Ishikawa (cell line): ENCODE measurements around the gene TMEM14C.
A peak's percentile ranks its signal among the peaks of the same experiment; 100 is the strongest.

Source experiments
- CEBPB ChIP-seq: IDR thresholded peaks from 2 replicates; pipeline ENCODE4 v1.6.1; 2012
- CREB1 ChIP-seq: IDR thresholded peaks from 2 replicates; pipeline ENCODE4 v1.6.1; 2012; ENCODE audit warnings: low read depth
- EGR1 ChIP-seq: IDR thresholded peaks from 2 replicates; pipeline ENCODE4 v1.6.1; 2012
- EP300 ChIP-seq: IDR thresholded peaks from 2 replicates; pipeline ENCODE4 v1.6.1; 2012; ENCODE audit warnings: borderline replicate concordance
- FOXM1 ChIP-seq: IDR thresholded peaks from 2 replicates; pipeline ENCODE4 v1.6.1; 2012; ENCODE audit warnings: low read depth, borderline replicate concordance
- NFIC ChIP-seq: IDR thresholded peaks from 2 replicates; pipeline ENCODE4 v1.6.1; 2012
- RAD21 ChIP-seq: IDR thresholded peaks from 2 replicates; pipeline ENCODE4 v1.6.1; 2012; ENCODE audit warnings: low read depth
- TAF1 ChIP-seq: IDR thresholded peaks from 2 replicates; pipeline ENCODE4 v1.6.1; 2012; ENCODE audit warnings: low read depth, mild to moderate bottlenecking
- TCF12 ChIP-seq: IDR thresholded peaks from 2 replicates; pipeline ENCODE4 v1.6.1; 2012; ENCODE audit warnings: low read depth
- TEAD4 ChIP-seq: IDR thresholded peaks from 2 replicates; pipeline ENCODE4 v1.6.1; 2012
- YY1 ChIP-seq: IDR thresholded peaks from 2 replicates; pipeline ENCODE4 v1.6.1; 2012; ENCODE audit warnings: low read depth
- ZBTB7A ChIP-seq: IDR thresholded peaks from 2 replicates; pipeline ENCODE4 v1.6.1; 2012; ENCODE audit warnings: low read depth
- TF ChIP-seq, protein P1 (sequence below): IDR thresholded peaks from 2 replicates; pipeline ENCODE4 v1.6.1; 2012
- TF ChIP-seq, protein P2 (sequence below): IDR thresholded peaks from 2 replicates; pipeline ENCODE4 v1.6.1; 2012; ENCODE audit warnings: low read depth, mild to moderate bottlenecking
- TF ChIP-seq, protein P3 (sequence below): IDR thresholded peaks from 2 replicates; pipeline ENCODE4 v1.6.1; 2012

The TMEM14C gene

DNA sequence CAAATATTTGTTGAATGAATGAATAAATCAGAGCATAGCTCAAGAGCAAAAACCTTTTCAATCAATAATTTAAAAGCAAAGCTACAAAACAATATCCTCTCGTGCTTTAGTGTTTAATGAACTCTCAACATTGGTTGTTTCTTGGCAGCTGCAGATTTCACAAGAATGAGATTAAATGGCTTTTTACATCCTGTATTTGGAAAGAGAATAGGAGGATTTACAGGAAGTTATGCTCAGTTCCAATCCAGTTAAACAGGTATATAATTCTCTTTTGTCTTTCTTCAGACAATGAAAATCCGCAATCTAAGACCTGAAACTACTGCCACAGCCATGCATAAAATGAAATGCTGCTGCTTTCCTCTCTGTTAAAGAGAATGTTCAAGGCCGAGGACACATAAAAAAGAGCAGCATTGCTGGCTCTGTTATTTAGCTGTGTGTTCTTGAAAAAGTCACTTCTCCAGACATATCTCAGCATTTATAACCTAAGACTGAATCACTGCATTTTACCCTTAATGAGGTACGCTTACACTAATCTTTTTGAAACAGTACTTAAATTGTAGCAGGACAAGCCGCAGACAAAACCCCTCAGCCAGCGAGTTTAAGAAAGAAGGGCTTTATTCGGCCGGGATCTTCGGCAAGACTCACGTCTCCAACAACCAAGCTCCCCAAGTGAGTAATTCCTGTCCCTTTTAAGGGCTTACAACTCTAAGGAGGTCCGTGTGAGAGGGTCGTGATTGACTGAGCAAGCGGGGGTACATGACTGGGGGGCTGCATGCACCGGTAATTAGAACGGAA lies 32.0 kb upstream of the TMEM14C start:
- TF ChIP-seq, protein P1, sequence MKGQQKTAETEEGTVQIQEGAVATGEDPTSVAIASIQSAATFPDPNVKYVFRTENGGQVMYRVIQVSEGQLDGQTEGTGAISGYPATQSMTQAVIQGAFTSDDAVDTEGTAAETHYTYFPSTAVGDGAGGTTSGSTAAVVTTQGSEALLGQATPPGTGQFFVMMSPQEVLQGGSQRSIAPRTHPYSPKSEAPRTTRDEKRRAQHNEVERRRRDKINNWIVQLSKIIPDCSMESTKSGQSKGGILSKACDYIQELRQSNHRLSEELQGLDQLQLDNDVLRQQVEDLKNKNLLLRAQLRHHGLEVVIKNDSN: no peak
- TF ChIP-seq TCF12 (no peak), CREB1 (no peak)

DNA sequence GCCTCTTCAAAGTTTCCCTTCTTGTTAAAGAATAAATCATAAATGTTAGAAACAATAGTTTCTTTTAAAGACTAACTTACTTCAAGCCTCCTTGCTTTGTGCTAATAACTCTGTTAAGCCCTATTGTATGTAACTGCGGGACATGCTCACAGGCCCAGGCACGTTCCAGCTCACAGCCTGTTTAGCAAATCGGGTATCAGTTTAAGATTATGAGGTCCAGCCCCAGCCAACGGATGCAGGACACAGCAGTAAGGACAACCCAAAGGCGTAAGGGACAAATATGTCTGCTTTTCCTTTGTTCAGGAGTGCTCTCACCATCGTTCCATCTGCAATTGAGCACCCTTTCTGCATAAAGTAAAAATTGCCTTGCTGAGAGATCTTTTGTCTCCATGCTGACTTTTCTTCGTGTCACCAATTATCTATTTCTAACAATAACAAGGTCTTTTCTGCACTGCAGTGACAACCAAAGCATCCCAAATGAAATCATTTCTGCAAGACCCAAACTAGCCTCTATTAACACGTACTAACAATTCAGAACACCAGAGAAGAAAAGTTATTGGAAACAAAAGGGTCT lies 29.8 kb upstream of the TMEM14C start:
- TF ChIP-seq CEBPB (no peak), ZBTB7A (no peak), FOXM1 (no peak), TCF12 (no peak), NFIC (no peak), RAD21 (no peak)
- TF ChIP-seq, protein P2, sequence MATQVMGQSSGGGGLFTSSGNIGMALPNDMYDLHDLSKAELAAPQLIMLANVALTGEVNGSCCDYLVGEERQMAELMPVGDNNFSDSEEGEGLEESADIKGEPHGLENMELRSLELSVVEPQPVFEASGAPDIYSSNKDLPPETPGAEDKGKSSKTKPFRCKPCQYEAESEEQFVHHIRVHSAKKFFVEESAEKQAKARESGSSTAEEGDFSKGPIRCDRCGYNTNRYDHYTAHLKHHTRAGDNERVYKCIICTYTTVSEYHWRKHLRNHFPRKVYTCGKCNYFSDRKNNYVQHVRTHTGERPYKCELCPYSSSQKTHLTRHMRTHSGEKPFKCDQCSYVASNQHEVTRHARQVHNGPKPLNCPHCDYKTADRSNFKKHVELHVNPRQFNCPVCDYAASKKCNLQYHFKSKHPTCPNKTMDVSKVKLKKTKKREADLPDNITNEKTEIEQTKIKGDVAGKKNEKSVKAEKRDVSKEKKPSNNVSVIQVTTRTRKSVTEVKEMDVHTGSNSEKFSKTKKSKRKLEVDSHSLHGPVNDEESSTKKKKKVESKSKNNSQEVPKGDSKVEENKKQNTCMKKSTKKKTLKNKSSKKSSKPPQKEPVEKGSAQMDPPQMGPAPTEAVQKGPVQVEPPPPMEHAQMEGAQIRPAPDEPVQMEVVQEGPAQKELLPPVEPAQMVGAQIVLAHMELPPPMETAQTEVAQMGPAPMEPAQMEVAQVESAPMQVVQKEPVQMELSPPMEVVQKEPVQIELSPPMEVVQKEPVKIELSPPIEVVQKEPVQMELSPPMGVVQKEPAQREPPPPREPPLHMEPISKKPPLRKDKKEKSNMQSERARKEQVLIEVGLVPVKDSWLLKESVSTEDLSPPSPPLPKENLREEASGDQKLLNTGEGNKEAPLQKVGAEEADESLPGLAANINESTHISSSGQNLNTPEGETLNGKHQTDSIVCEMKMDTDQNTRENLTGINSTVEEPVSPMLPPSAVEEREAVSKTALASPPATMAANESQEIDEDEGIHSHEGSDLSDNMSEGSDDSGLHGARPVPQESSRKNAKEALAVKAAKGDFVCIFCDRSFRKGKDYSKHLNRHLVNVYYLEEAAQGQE: no peak

DNA sequence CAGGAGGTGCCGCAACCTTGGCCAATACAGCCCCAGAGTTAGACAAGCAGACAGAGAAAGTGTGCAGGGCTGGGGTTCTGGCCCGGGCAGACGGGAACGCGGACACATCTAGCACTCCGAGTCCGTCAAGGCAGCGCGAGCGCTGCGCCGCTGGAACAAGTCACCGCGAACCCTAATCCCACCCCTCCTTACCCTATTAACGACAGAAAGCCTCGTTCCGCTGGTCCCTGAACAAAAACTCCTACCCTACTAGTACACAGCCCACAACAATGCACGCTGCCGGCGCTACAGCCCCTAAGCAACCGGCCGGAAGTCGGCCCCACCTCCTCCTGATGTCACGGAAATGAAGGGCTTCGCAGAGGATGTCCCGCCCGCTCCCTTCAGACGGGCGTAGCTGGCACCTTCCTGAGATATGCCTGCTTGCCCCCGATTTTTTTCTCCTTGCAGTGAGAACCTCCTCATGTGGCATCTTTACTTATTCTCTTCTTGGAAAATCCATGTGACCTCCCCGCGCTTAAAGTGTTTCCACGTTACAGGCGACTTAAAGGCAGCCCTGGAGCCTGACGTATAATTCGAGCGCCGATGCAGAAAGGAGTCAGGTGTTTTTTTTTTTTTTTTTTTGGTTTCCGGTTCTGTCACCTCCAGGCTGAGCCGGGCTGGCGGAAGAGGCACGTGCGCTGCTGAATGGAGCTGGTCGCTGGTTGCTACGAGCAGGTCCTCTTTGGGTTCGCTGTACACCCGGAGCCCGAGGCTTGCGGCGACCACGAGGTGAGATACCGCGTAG lies 28.4 kb upstream of the TMEM14C start, which contains the start of the genes C6orf52 and PAK1IP1:
Gene C6orf52, minus strand, starts transcription at position 315 of the 784 bp plus-strand sequence. CDS start 7,066 bp downstream, outside the sequence.
Gene PAK1IP1, plus strand, starts transcription at position 671 of the 784 bp plus-strand sequence. Its CDS starts 14 bp downstream, at position 685.
- TF ChIP-seq TAF1 (peak; percentile 77), CEBPB (no peak), EP300 (no peak), TCF12 (peak; percentile 65; the same call in 1 of the 2 replicates), RAD21 (no peak), YY1 (peak; percentile 12; the same call in 1 of the 2 replicates), FOXM1 (0 out of 2 replicates have a peak, but pooled peaks have one; percentile 39), EGR1 (no peak), ZBTB7A (no peak), TEAD4 (no peak), CREB1 (peak; percentile 97)
- TF ChIP-seq, protein P1: peak; percentile 86
- TF ChIP-seq, protein P3, sequence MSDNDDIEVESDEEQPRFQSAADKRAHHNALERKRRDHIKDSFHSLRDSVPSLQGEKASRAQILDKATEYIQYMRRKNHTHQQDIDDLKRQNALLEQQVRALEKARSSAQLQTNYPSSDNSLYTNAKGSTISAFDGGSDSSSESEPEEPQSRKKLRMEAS: peak; percentile 98
- TF ChIP-seq, protein P2: peak; percentile 6; the same call in 1 of the 2 replicates

DNA sequence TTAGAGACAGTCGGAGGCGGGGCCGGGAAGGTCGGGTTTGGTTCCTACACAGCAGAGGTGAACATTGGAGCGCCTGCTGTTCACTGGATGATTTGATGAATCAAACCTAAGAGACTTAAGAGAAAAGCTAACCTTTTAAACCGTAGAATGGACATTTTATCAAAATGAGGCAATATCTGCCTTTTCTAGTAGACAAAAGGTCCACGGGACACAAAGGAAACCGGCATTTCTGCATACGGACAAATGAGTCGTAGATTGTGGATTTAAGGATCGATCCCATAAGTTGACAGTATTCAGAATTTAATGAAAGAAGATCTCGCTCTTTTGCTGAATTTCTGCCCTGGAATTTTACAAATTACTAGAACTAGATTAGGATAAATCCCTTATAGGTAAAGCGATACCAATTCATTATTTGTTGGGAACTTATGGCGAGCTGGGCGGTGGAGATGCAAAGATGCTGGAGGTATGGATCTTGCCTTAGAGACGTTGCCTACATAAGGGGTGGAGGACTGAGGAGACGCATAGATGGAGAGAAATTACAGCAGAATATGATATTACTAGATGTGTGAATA lies 27.7 kb upstream of the TMEM14C start:
- TF ChIP-seq EP300 (no peak), FOXM1 (no peak), TCF12 (no peak), CREB1 (no peak), EGR1 (no peak), TEAD4 (no peak), ZBTB7A (no peak), YY1 (no peak), NFIC (no peak), CEBPB (no peak), TAF1 (no peak; the same call in 1 of the 2 replicates), RAD21 (no peak)
- TF ChIP-seq, protein P2: no peak
- TF ChIP-seq, protein P1: no peak
- TF ChIP-seq, protein P3: no peak
